ENCODE results near the gene CLDN34.

CLDN34 gene

GRCh38 chrX:9983441-9983840 lies 16.3 kb downstream of the CLDN34 start:
- no peak for DNase-seq

GRCh38 chrX:9983846-9984245 lies 16.7 kb downstream of the CLDN34 start:
- DNase-seq = no peak

- DNase-seq = no peak
Observed at GRCh38 chrX:9988762-9989161, 21.6 kb downstream of the CLDN34 start.

DNA sequence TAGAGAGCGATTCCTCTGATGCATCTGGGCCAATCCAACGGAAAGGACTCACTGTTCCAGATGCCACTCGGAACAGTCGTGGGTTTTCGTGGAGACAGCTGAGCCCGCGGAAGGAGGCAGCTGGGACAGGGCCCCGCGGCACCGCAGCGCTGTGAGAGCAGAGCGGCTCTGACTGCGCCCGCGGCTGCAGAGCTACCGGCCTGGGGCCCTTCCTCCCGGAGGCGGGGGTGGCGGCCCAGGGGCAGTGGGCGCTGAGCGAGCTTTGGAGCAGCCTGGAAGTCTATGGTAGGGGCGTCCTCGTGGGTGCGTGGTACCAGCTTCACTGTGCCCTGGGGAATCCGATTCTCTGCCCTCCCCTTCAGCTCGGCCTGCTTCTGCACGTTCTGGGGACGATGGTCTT lies 24.9 kb downstream of the CLDN34 start:
- DNase-seq = no peak

GRCh38 chrX:9992724-9993123 lies 25.6 kb downstream of the CLDN34 start:
- DNase-seq = no peak

DNA sequence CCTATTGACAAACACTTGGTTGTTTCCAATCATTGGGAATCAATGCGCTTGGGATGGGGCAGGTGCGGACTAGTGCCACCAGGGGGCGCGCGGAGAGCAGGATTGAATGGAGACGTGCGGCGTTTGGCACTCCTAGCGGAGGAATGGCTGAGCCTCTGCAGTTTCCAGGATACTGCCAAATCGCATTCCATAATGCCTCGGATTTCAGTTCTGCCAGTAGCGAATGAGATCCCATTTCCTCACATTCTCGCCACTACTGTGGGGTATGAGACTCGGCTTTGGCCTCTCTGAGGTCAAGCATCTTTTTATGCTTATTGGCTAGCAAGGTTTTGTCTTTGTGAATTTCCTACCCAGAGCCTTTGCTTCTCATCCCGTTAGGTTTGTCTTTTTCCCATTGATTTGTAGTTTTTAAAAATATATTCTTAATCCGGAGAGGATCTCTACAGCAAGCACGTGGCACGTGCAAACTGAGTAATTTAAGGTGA lies 28.7 kb downstream of the CLDN34 start:
- no peak for DNase-seq

GRCh38 chrX:9997041-9997440 lies 29.9 kb downstream of the CLDN34 start:
- DNase-seq = no peak

GRCh38 chrX:9997524-9997923 lies 30.4 kb downstream of the CLDN34 start:
- no peak for DNase-seq

DNA sequence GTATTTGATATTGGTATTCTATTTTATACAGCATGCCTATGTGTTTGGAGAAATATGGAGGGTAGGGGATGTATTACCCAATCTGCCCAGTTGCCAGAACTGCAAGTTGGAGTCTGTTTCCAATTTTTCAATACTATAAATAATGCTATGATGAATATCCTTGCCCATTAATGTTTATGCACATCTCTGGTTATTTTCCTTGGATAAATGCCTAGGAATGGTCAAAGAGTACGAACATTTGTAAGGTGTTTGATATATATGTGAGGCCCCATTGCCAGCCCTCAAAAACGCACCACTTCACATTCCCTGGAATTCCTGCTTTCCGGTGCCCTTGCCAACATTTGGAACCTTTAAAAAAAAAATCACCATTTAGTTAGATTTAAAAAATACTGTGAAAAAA lies 34.3 kb downstream of the CLDN34 start:
- no peak for DNase-seq

DNA sequence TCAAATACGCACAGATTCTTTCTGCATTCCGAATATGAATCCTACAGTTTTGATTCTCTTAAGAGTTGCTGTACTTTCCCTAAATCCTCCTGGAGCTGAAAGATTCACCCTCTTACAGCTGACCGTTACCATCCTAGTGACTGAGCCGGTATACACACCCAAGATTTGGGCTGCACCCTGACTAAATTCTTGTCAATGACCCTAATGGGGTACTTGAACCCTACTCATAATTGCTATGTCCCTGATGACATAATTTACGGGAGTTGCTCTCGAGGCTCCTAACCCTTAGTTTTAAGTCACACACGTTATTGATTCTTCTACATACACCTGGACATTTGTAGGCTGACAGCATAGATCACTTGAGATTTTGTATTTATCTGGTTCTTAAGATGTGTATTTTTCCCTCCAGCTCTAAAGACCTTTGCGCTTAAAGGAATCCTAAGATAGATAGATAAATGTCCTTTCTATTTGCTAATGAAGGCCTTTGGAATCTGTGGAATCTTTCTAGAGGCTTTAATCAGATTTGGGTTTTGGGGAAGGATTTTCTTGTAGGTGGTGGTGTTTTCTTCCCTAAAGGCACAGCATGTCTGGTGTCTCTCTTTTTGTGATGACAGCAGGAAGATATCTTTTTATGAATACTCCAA lies 37.8 kb downstream of the CLDN34 start:
- DNase-seq = no peak

- no peak for DNase-seq
Observed at GRCh38 chrX:10006086-10006485, 38.9 kb downstream of the CLDN34 start.

DNA sequence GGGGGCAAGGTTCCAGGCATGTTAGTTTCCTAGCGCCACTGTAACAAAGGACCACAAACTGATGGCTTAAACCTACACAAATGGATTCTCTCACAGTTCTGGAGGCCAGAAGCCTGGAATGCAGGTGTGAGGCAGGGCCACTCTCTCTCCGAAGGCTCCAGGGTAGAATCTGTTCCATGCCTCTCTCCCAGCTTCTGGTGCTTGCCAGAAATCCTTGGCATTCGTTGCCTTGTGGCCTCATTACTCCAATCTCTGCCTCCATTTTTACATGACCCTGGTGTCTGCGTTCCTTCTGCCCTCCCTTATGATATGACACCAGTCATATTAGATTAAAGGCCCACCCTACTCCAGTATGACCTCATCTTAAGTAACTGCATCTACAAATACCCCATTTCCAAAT lies 39.6 kb downstream of the CLDN34 start:
- no peak for DNase-seq

GRCh38 chrX:10007621-10008020 lies 40.5 kb downstream of the CLDN34 start:
- DNase-seq = no peak

GRCh38 chrX:10008483-10009056 lies 41.4 kb downstream of the CLDN34 start:
- no peak for DNase-seq

GRCh38 chrX:10009741-10010140 lies 42.6 kb downstream of the CLDN34 start:
- no peak for DNase-seq

GRCh38 chrX:10010686-10011085 lies 43.5 kb downstream of the CLDN34 start:
- no peak for DNase-seq

DNA sequence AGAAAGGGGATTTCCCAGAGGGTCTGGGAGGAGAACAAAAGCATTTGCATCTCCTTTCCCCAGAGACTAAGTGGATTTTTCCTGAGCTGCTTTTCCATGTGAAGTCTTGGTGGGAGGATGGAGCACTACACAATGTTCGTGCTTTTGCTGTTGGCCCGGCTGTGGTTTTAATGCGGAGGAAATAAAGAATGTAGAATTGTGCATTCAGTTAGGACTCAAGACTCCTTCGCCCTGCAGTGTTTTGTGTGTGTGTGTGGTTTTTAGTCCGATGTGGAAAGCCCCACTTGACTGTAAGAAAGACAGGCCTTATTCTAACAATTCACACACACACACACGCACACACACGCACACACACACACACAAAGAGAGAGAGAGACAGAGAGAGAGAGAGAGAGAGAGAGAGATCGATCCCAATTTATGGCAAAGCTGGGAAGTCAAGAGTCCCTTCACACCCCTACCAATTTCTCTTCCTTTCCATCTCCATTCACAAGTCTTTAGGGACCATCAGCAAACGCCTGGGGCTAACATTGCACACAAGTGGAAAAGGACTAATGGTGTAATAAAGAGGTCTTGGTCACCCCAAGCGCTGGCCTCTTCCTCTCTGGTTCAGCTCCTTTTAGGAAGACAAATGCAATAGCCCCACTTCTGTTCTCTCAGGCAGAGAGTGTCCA lies 44.2 kb downstream of the CLDN34 start:
- no peak for DNase-seq

- no peak for DNase-seq
Observed at GRCh38 chrX:10011991-10012390, 44.8 kb downstream of the CLDN34 start.

- peak; percentile 73 for DNase-seq
Observed at GRCh38 chrX:10014462-10015354, 47.5 kb downstream of the CLDN34 start.

- DNase-seq = no peak
Observed at GRCh38 chrX:10015355-10015722, 48.2 kb downstream of the CLDN34 start.

GRCh38 chrX:10015723-10016518 lies 48.8 kb downstream of the CLDN34 start:
- no peak for DNase-seq

DNA sequence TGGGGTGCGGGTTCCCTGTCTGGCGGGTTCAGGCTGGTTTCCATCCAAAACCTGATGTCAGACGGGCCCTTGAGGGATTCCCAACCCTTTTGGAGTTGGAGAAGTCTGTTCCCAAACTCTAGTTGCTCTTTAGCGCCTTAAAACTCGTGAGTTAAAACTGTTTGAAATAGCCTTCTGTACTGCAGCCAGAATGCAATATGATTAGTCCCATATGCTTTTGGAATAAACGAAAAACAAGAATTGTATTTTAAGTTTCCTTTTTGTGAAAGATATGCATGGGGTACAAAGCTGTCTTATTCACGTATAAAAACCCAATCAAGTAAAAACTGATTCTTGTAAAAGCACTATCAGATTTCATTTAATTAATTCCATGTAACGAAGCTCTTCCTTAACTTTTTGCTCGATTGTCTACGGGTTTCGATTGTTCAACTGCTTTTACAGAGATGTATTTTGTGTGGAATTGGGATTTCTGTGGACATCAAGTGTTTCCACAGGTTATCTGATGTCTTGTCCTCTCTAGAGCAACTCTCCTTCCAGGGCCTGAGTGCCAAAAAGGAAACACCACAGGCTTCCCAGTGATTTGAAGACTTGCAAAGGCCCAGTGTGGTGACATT lies 49.5 kb downstream of the CLDN34 start:
- DNase-seq = no peak

All from NCI-H774 (cell line).